OCI-LY3 (cell line): ENCODE measurements around the gene PHLDB1.

Experiments used
- H2AFZ ChIP-seq: fragments of 200-600, 300-600 bp; shearing (Covaris generic); 2 replicates; pipeline ENCODE4 v1.6.0; 2014; ENCODE audit warnings: antibody characterized with exemption, low read depth, low read length
- H3K27ac ChIP-seq: fragments of 200-600, 300-600 bp; sonication (generic); 2 replicates; pipeline ENCODE4 v1.5.1; 2014; ENCODE audit warnings: mild to moderate bottlenecking, low read length, moderate library complexity, mixed read lengths
- H3K27me3 ChIP-seq: fragments of 200-600, 300-600 bp; sonication (generic); 2 replicates; pipeline ENCODE4 v1.6.1; 2014; ENCODE audit warnings: low read depth, low read length, mixed read lengths
- H3K36me3 ChIP-seq: fragments of 200-600, 300-600 bp; sonication (generic); replicated peaks from 2 replicates; pipeline ENCODE3; 2014; ENCODE audit warnings: low read depth, low read length, mixed read lengths
- H3K4me1 ChIP-seq: fragments of 300-600, 200-600 bp; sonication (generic); 2 replicates; pipeline ENCODE4 v1.6.1; 2014; ENCODE audit warnings: low read length, mixed read lengths
- H3K4me2 ChIP-seq: fragments of 200-600, 300-600 bp; sonication (generic); 2 replicates; pipeline ENCODE4 v1.6.1; 2014; ENCODE audit warnings: low read length, mixed read lengths
- H3K4me3 ChIP-seq: fragments of 300-600, 200-600 bp; sonication (generic); 2 replicates; pipeline ENCODE4 v1.5.1; 2014; ENCODE audit warnings: antibody characterized with exemption, mild to moderate bottlenecking, low read length, moderate library complexity
- H3K79me2 ChIP-seq: fragments of 300-600, 200-600 bp; shearing (Covaris generic); 2 replicates; pipeline ENCODE4 v1.6.1; 2014; ENCODE audit warnings: mild to moderate bottlenecking, low read length, mixed read lengths
- H3K9ac ChIP-seq: fragments of 300-600, 200-600 bp; shearing (Covaris generic); 2 replicates; pipeline ENCODE4 v1.6.0; 2014; ENCODE audit warnings: mild to moderate bottlenecking, low read length, moderate library complexity
- H3K9me3 ChIP-seq: fragments of 200-600, 300-600 bp; shearing (Covaris generic); 2 replicates; pipeline ENCODE4 v1.6.1; 2014; ENCODE audit warnings: low read length, mixed read lengths; ENCODE audit not compliant: insufficient read depth
- H4K20me1 ChIP-seq: fragments of 200-600, 300-600 bp; sonication (generic); 2 replicates; pipeline ENCODE4 v1.6.1; 2016; ENCODE audit warnings: low read length, mixed read lengths; ENCODE audit not compliant: insufficient read depth
- CTCF ChIP-seq: fragments of 200-600, 300-600 bp; sonication (generic); IDR thresholded peaks from 2 replicates; pipeline ENCODE4 v1.5.1; 2014; ENCODE audit warnings: antibody characterized with exemption, low read length, low read depth
- EZH2phosphoT487 ChIP-seq: fragments of 200-600 bp; shearing (Covaris generic); IDR thresholded peaks from 2 replicates; pipeline ENCODE4 v1.6.1; 2018; ENCODE audit warnings: antibody characterized with exemption, mixed run types, low read depth

The PHLDB1 gene

GRCh38 chr11:118606157-118606843 lies 1.1 kb upstream of the PHLDB1 start:
- Histone ChIP-seq H3K27me3 (peaks cover 22% of the 10 kb centered on the region), H3K27ac (no peak overlapping the region), H3K4me1 (peaks cover 25% of the 10 kb centered on the region), H2AFZ (no peak overlapping the region), H3K9me3 (no peaks in the 10 kb centered on the region), H4K20me1 (no peaks in the 10 kb centered on the region), H3K79me2 (no peaks in the 10 kb centered on the region), H3K9ac (no peak overlapping the region), H3K36me3 (peaks cover 18% of the 10 kb centered on the region), H3K4me2 (no peak overlapping the region), H3K4me3 (no peak overlapping the region)
- TF ChIP-seq EZH2phosphoT487: no peak
- TF ChIP-seq CTCF: no peak

- Histone ChIP-seq H3K4me3 (no peak overlapping the region), H4K20me1 (no peaks in the 10 kb centered on the region), H3K4me2 (no peak overlapping the region), H3K4me1 (peaks cover 25% of the 10 kb centered on the region), H3K27me3 (peaks cover 22% of the 10 kb centered on the region), H3K9ac (no peak overlapping the region), H3K36me3 (peaks cover 14% of the 10 kb centered on the region), H3K79me2 (no peaks in the 10 kb centered on the region), H3K9me3 (no peaks in the 10 kb centered on the region), H2AFZ (no peak overlapping the region), H3K27ac (no peak overlapping the region)
- TF ChIP-seq EZH2phosphoT487 (no peak), CTCF (no peak)
Observed at GRCh38 chr11:118606844-118607228, 579 bp upstream of the PHLDB1 start.

GRCh38 chr11:118608360-118609227 lies 1.2 kb downstream of the PHLDB1 start:
- peaks cover 25% of the 10 kb centered on the region for H3K4me1 ChIP-seq
- TF ChIP-seq CTCF (no peak), EZH2phosphoT487 (no peak)
- peaks cover 22% of the 10 kb centered on the region for H3K27me3 ChIP-seq
- no peaks in the 10 kb centered on the region for H3K9me3 ChIP-seq
- H3K4me3 ChIP-seq: peak overlapping the region; percentile 91
- peak overlapping the region; percentile 58 for H3K9ac ChIP-seq
- no peaks in the 10 kb centered on the region for H3K36me3 ChIP-seq
- H4K20me1 ChIP-seq: no peaks in the 10 kb centered on the region
- H3K27ac ChIP-seq: no peak overlapping the region
- H3K79me2 ChIP-seq: no peaks in the 10 kb centered on the region
- peak overlapping the region; percentile 94 for H3K4me2 ChIP-seq
- peak overlapping the region; percentile 68 for H2AFZ ChIP-seq
